NB4 (cell line): ENCODE data around the gene POU6F2.

Source experiments
- CTCF ChIP-seq: IDR thresholded peaks from one replicate; pipeline ENCODE4 v1.5.1; 2012; ENCODE audit warnings: low read depth, low read length
- MAX ChIP-seq: IDR thresholded peaks from 2 replicates; pipeline ENCODE4 v1.6.1; 2011; ENCODE audit warnings: low read depth, low read length
- MYC ChIP-seq: IDR thresholded peaks from 2 replicates; pipeline ENCODE4 v1.6.1; 2011; ENCODE audit warnings: low read depth, low read length
- POLR2A ChIP-seq: IDR thresholded peaks from 2 replicates; pipeline ENCODE4 v1.6.1; 2011; ENCODE audit warnings: mild to moderate bottlenecking; ENCODE audit not compliant: insufficient read length; ENCODE audit errors: extremely low read depth

DNA sequence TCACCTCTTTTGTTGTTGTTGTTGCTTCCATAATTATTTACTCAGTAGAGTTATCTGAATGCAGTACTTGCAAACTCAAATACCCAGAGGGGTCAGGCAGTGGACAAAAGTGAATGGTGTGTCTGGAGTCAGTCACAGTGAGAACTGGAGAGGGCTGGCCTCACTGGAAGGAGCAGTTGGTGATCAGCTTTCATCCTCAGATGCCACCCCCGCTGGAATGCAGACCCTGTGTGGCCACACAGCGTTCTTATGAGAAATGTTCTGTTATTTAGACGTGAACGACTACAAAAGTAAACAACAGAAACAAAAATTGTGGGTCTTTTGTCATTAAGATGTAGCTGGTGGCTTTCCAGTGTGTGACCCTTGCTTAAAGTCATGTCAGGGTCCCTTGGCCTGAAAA is 39.1 kb upstream of the POU6F2 start:
- TF ChIP-seq POLR2A (no peak), CTCF (no peak), MAX (no peak), MYC (no peak)
